Liver (tissue), 9 donors: ENCODE measurements around the gene GABBR2. TPM values are rescaled to one million over a fixed set of nuclear protein-coding genes. Genes with fewer than 3 reads are reported as not detected.

Experiments
- DNase-seq: peaks from one replicate; pipeline ENCODE4 v3.0.0-alpha.2; 2017; ENCODE audit warnings: low spot score
- H3K27ac ChIP-seq, 2 donors: one replicate each; pipeline ENCODE4 v1.7.0; 2013; ENCODE audit warnings: inconsistent platforms in 2 of 2, low read length in 2 of 2, control low read depth in 1 of 2, low read depth in 1 of 2, mild to moderate bottlenecking in 1 of 2
- H3K27me3 ChIP-seq, 4 donors: one replicate each; pipeline versions ENCODE4 v1.6.1 to v1.7.0; 2013; ENCODE audit warnings: low read length in 3 of 4, inconsistent platforms in 1 of 4, mild to moderate bottlenecking in 1 of 4, moderate library complexity in 1 of 4; ENCODE audit not compliant: control insufficient read depth in 4 of 4, insufficient read depth in 4 of 4
- H3K36me3 ChIP-seq, 4 donors: one replicate each; pipeline versions ENCODE4 v1.6.1 to v1.7.0; 2013; ENCODE audit warnings: low read length in 3 of 4, mild to moderate bottlenecking in 3 of 4, low read depth in 1 of 4, moderate library complexity in 1 of 4; ENCODE audit not compliant: control insufficient read depth in 4 of 4, insufficient read depth in 3 of 4
- H3K4me1 ChIP-seq, 4 donors: one replicate each; pipeline versions ENCODE4 v1.6.1 to v1.7.0; 2013; ENCODE audit warnings: low read length in 3 of 4, mild to moderate bottlenecking in 3 of 4, moderate library complexity in 1 of 4; ENCODE audit not compliant: control insufficient read depth in 4 of 4, insufficient read depth in 4 of 4
- H3K4me3 ChIP-seq, 3 donors: one replicate each; pipeline versions ENCODE4 v1.6.1 to v1.7.0; 2013; ENCODE audit warnings: low read length in 3 of 3, control low read depth in 1 of 3, low read depth in 1 of 3, mild to moderate bottlenecking in 1 of 3
- H3K9ac ChIP-seq, 2 donors: one replicate each; pipeline ENCODE4 v1.7.0; 2013; ENCODE audit warnings: low read length in 2 of 2, mild to moderate bottlenecking in 2 of 2, moderate library complexity in 2 of 2, control low read depth in 1 of 2, low read depth in 1 of 2
- H3K9me3 ChIP-seq, 4 donors: one replicate each; pipeline versions ENCODE4 v1.6.1 to v1.7.0; 2013; ENCODE audit warnings: low read length in 3 of 4; ENCODE audit not compliant: control insufficient read depth in 4 of 4
- ATF3 ChIP-seq: IDR thresholded peaks from 2 replicates; pipeline ENCODE4 v1.6.1; 2016; ENCODE audit warnings: antibody characterized with exemption
- CTCF ChIP-seq: fragments of 150-350 bp; IDR thresholded peaks from 2 replicates; pipeline ENCODE4 v1.5.1; 2017; ENCODE audit warnings: improper control_type of control experiment, low read depth, low read length; ENCODE audit not compliant: missing input control
- FOXA1 ChIP-seq: IDR thresholded peaks from 2 replicates; pipeline ENCODE4 v1.6.1; 2016; ENCODE audit warnings: antibody characterized with exemption
- FOXA2 ChIP-seq: IDR thresholded peaks from 2 replicates; pipeline ENCODE4 v1.6.1; 2016; ENCODE audit warnings: antibody characterized with exemption
- GABPA ChIP-seq, 2 donors: IDR thresholded peaks in 1 of 2; conservative IDR thresholded peaks in 1 of 2; 2 replicates each; pipeline ENCODE4 v1.6.1; 2016; ENCODE audit warnings: antibody characterized with exemption in 2 of 2, mild to moderate bottlenecking in 1 of 2, moderate library complexity in 1 of 2
- JUND ChIP-seq, 2 donors: IDR thresholded peaks; 2 replicates each; pipeline ENCODE4 v1.6.1; 2016; ENCODE audit warnings: antibody characterized with exemption in 2 of 2
- MAX ChIP-seq: IDR thresholded peaks from 2 replicates; pipeline ENCODE4 v1.6.1; 2016; ENCODE audit warnings: antibody characterized with exemption
- RXRA ChIP-seq, 2 donors: IDR thresholded peaks; 2 replicates each; pipeline ENCODE4 v1.6.1; 2017 to 2018; ENCODE audit warnings: antibody characterized with exemption in 2 of 2, mild to moderate bottlenecking in 1 of 2
- SP1 ChIP-seq: IDR thresholded peaks from 2 replicates; pipeline ENCODE4 v1.6.1; 2018; ENCODE audit warnings: antibody characterized with exemption, mild to moderate bottlenecking
- TAF1 ChIP-seq: conservative IDR thresholded peaks from 2 replicates; pipeline ENCODE4 v1.6.1; 2016; ENCODE audit warnings: antibody characterized with exemption, mild to moderate bottlenecking
- YY1 ChIP-seq: IDR thresholded peaks from 2 replicates; pipeline ENCODE4 v1.6.1; 2016; ENCODE audit warnings: antibody characterized with exemption, mild to moderate bottlenecking
- ZBTB33 ChIP-seq: IDR thresholded peaks from 2 replicates; pipeline ENCODE4 v1.6.1; 2016; ENCODE audit warnings: antibody characterized with exemption
- WGBS: extraction: QIAGEN DNeasy Blood & Tissue Kit; methylation state at CpG from one replicate; pipeline ENCODE4 v1.1.7; 2013; 5-methylcytosine and 5-hydroxymethylcytosine counted together
- polyA plus RNA-seq, 2 donors: library from polyadenylated mRNA; stranded (reverse) in 1 of 2; unstranded in 1 of 2; fragments of 200-250 nt in 1 of 2; fragments of >200 nt in 1 of 2; fragmentation: Nextera tagmentation in 1 of 2; extraction: Ambion mirVana in 1 of 2; gene quantifications; one replicate each; pipeline versions ENCODE4 v1.2.1 to v1.2.3, GENCODE V29; 2013 to 2015
- total RNA-seq, 2 donors: library from RNA; depleted of rRNA; stranded (reverse); fragments of >200 nt; gene quantifications; one replicate each; pipeline ENCODE4 v1.2.3, GENCODE V29; 2014
- donor health status: healthy.
- donor health status: healthy.
- donor health status: healthy.
- donor health status: healthy.
- donor health status: healthy.

GABBR2 gene
- total and polyA plus RNA-seq, 4 donors = 0.03 to 0.23 (median 0.08) TPM; not detected in 1

GRCh38 chr9:98356953-98357690 lies 351.6 kb downstream of the GABBR2 start:
- H3K27ac ChIP-seq = no peak overlapping the region
- peaks cover 0 to 10% (median 0%) of the 10 kb centered on the region in 4 donors for H3K27me3 ChIP-seq
- no peaks in the 10 kb centered on the region for H3K36me3 ChIP-seq
- no peaks in the 10 kb centered on the region for H3K4me1 ChIP-seq
- no peak for TF ChIP-seq CTCF
- no peak for TF ChIP-seq RXRA (IDR thresholded peaks at IDR 0.05)
- TF ChIP-seq YY1 = no peak
- WGBS = 89% methylated on average over 8 of the region's 8 CpGs
- DNase-seq = no peak
- H3K9ac ChIP-seq = no peak overlapping the region
- no peaks in the 10 kb centered on the region for H3K9me3 ChIP-seq
- no peak overlapping the region for H3K4me3 ChIP-seq

GRCh38 chr9:98356326-98356725 lies 352.4 kb downstream of the GABBR2 start:
- H3K27ac ChIP-seq = no peak overlapping the region
- H3K9me3 ChIP-seq = peaks cover 0 to 2% (median 0%) of the 10 kb centered on the region in 4 donors
- 85% methylated on average over 4 of the region's 4 CpGs for WGBS

More at GRCh38 chr9:98356326-98356725, 352.4 kb downstream of the GABBR2 start:
- Histone ChIP-seq H3K36me3 (no peaks in the 10 kb centered on the region), H3K4me1 (no peaks in the 10 kb centered on the region), H3K9ac (no peak overlapping the region), H3K27me3 (peaks cover 0 to 7% (median 0%) of the 10 kb centered on the region in 4 donors), H3K4me3 (no peak overlapping the region)
- TF ChIP-seq TAF1 (no peak), ATF3 (no peak), CTCF (no peak), JUND (IDR thresholded peaks at IDR 0.05) (no peak), MAX (no peak), FOXA1 (no peak), SP1 (no peak), GABPA (IDR thresholded peaks at IDR 0.05 in 1 of 2, conservative IDR thresholded peaks at IDR 0.05 in 1 of 2) (no peak), FOXA2 (no peak), ZBTB33 (no peak)
- DNase-seq = no peak
